Smooth muscle cell (in vitro differentiated cells): ENCODE measurements around the gene KRT37. TPM values are rescaled to one million over a fixed set of nuclear protein-coding genes. Genes with fewer than 3 reads are reported as not detected.

ENCODE experiments used
- DNase-seq: peaks from one replicate; lab custom pipeline; 2025; ENCODE audit not compliant: unreplicated experiment; lab: John Stamatoyannopoulos, UW
- H2AFZ ChIP-seq: fragments of 200-600 bp; sonication (generic); 2 replicates; pipeline ENCODE4 v1.6.0; 2016; ENCODE audit warnings: antibody characterized with exemption, low read depth, mild to moderate bottlenecking
- H3F3A ChIP-seq: fragments of 200-600 bp; sonication (generic); 2 replicates; pipeline ENCODE4 v1.6.0; 2017; ENCODE audit warnings: antibody characterized with exemption, low read depth
- H3K27ac ChIP-seq: fragments of 200-600 bp; sonication (generic); 2 replicates; pipeline ENCODE4 v1.5.1; 2016; ENCODE audit warnings: low read depth, mild to moderate bottlenecking
- H3K27me3 ChIP-seq: fragments of 200-600 bp; sonication (generic); 2 replicates; pipeline ENCODE4 v1.6.1; 2016; ENCODE audit warnings: low read depth, mild to moderate bottlenecking
- H3K36me3 ChIP-seq: fragments of 200-600 bp; sonication (generic); 2 replicates; pipeline ENCODE4 v1.5.1; 2016; ENCODE audit warnings: low read depth
- H3K4me1 ChIP-seq: fragments of 200-600 bp; sonication (generic); 2 replicates; pipeline ENCODE4 v1.5.1; 2016; ENCODE audit warnings: low read depth
- H3K4me2 ChIP-seq: fragments of 200-600 bp; sonication (generic); 2 replicates; pipeline ENCODE4 v1.6.0; 2016; ENCODE audit warnings: mild to moderate bottlenecking
- H3K4me3 ChIP-seq: fragments of 200-600 bp; sonication (generic); 2 replicates; pipeline ENCODE4 v1.5.1; 2016; ENCODE audit warnings: mild to moderate bottlenecking
- H3K79me2 ChIP-seq: fragments of 200-600 bp; sonication (generic); 2 replicates; pipeline ENCODE4 v1.6.0; 2016; ENCODE audit warnings: low read depth, mild to moderate bottlenecking
- H3K9ac ChIP-seq: fragments of 200-600 bp; sonication (generic); 2 replicates; pipeline ENCODE4 v1.6.0; 2016; ENCODE audit warnings: low read depth
- H3K9me3 ChIP-seq: fragments of 200-600 bp; sonication (generic); replicated peaks from 2 replicates; pipeline ENCODE4 v1.5.1; 2016; ENCODE audit warnings: low read depth
- H4K20me1 ChIP-seq: fragments of 200-600 bp; sonication (generic); 2 replicates; pipeline ENCODE4 v1.6.0; 2016; ENCODE audit warnings: low read depth
- WGBS: methylation state at CpG from one replicate; pipeline ENCODE4 v1.1.7; 2016; ENCODE audit warnings: low lambda C conversion rate; 5-methylcytosine and 5-hydroxymethylcytosine counted together
- polyA plus RNA-seq: library from polyadenylated mRNA; unstranded; fragments of >200 nt; fragmentation: Nextera tagmentation; extraction: Ambion mirVana; gene quantifications from 2 replicates; pipeline ENCODE4 v1.2.1, GENCODE V29; 2016
- total RNA-seq: library from RNA; depleted of rRNA; stranded (reverse); fragments of >200 nt; gene quantifications from 2 replicates; pipeline ENCODE4 v1.2.3, GENCODE V29; 2014
- TF ChIP-seq, protein P1 (sequence below): fragments of 200-600 bp; sonication (generic); IDR thresholded peaks from 2 replicates; pipeline ENCODE4 v1.5.1; 2017; ENCODE audit warnings: borderline replicate concordance, mild to moderate bottlenecking, antibody characterized with exemption; ENCODE audit not compliant: insufficient read depth, poor library complexity, severe bottlenecking

Gene KRT37
- total and polyA plus RNA-seq, 2 experiments from 2014 or later, result 0.40 TPM; not detected in 1

DNA sequence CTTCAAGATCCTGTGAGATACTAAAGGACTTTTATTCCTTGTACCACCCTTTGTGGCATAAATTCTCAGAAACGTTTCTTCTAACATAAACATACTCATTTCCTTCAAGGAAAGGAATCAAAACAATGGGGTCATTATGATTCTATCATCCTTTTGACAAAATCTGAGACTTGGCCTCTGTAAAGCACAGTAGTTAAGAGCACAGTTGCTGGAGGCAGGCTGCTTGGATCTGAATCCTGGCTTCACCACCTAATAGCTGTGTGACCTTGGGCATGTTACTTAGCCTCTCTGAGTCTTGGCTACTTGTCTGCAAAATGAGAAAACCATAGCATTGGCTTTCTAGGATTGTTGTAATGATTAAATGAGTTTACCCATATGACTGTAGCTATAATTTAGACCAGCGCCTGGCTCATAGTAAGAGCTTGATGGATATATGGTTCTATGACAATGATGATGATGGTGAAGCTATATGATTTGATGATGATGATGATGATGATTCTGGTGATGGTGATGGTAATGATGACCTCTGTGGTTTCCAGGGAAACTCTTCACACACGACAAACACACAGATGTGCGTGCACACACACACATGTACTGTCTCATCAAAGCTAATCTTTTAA is 20.9 kb downstream of the KRT37 start:
- DNase-seq, result no peak
- Histone ChIP-seq H3K36me3 (no peaks in the 10 kb centered on the region), H3K9me3 (no peaks in the 10 kb centered on the region), H3K79me2 (no peaks in the 10 kb centered on the region), H3F3A (peaks cover 9% of the 10 kb centered on the region), H3K4me2 (peak overlapping the region; percentile 61), H3K4me3 (no peak overlapping the region), H3K27ac (peak overlapping the region; percentile 94), H4K20me1 (no peaks in the 10 kb centered on the region), H3K4me1 (no peaks in the 10 kb centered on the region), H3K27me3 (no peaks in the 10 kb centered on the region), H2AFZ (no peak overlapping the region), H3K9ac (peak overlapping the region; percentile 41)
- TF ChIP-seq, protein P1, sequence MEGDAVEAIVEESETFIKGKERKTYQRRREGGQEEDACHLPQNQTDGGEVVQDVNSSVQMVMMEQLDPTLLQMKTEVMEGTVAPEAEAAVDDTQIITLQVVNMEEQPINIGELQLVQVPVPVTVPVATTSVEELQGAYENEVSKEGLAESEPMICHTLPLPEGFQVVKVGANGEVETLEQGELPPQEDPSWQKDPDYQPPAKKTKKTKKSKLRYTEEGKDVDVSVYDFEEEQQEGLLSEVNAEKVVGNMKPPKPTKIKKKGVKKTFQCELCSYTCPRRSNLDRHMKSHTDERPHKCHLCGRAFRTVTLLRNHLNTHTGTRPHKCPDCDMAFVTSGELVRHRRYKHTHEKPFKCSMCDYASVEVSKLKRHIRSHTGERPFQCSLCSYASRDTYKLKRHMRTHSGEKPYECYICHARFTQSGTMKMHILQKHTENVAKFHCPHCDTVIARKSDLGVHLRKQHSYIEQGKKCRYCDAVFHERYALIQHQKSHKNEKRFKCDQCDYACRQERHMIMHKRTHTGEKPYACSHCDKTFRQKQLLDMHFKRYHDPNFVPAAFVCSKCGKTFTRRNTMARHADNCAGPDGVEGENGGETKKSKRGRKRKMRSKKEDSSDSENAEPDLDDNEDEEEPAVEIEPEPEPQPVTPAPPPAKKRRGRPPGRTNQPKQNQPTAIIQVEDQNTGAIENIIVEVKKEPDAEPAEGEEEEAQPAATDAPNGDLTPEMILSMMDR, result no peak
- 50% methylated on average over 4 of the region's 4 CpGs for WGBS

GRCh38 chr17:41402161-41402560 is 22.2 kb downstream of the KRT37 start:
- WGBS, result 64% methylated on average over 5 of the region's 5 CpGs
- TF ChIP-seq, protein P1, result no peak
- H3K9ac ChIP-seq, result peak overlapping the region; percentile 37
- no peaks in the 10 kb centered on the region for H3K27me3 ChIP-seq
- H4K20me1 ChIP-seq, result no peaks in the 10 kb centered on the region
- no peak overlapping the region for H3K4me3 ChIP-seq
- H3F3A ChIP-seq, result peaks cover 9% of the 10 kb centered on the region
- DNase-seq, result no peak
- no peaks in the 10 kb centered on the region for H3K9me3 ChIP-seq
- H3K36me3 ChIP-seq, result no peaks in the 10 kb centered on the region
- peak overlapping the region; percentile 46 for H3K27ac ChIP-seq
- no peak overlapping the region for H3K4me2 ChIP-seq
- H3K79me2 ChIP-seq, result no peaks in the 10 kb centered on the region
- no peaks in the 10 kb centered on the region for H3K4me1 ChIP-seq
- H2AFZ ChIP-seq, result no peak overlapping the region

DNA sequence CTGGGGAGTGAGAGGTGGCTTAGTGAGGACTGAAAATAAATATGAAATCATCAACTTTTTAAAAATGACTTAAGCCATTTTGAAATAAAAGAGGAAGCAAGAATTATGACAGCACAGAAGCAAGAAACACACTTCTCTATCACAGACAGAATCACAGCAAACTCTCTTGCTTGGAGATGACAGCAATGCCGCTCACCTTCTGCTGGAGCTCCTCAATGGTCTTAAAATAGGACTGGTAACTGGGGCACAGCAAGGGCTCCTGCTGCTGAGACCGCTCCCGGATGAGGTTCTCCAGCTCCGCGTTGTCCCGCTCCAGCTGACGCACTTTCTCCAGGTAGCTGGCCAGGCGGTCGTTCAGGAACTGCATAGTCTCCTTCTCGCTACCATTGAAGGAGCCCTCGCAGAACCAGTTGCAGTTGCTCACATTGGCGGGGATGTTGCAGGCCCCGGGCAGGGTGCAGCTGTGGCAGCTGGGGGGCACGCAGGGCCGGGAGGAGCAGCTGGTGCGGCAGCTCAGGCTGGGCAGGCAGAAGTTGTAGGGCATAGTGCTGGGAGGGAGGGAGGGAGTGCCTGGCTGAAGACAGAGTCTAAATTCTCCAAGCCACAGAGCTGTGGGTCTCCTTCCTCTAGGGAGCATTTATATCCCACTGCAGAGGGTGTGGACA is 27.3 kb downstream of the KRT37 start, which contains the start of gene KRT31:
Gene KRT31 (minus strand): TSS at position 613 of the 665 bp plus-strand sequence. CDS start 69 bp downstream, at position 544.
- Histone ChIP-seq H2AFZ (no peak within 1 kb of the TSS), H3K27me3 (no peaks in the 10 kb centered on the region), H3K36me3 (no peaks in the 10 kb centered on the region), H3K4me3 (no peak within 1 kb of the TSS), H3K9me3 (no peaks in the 10 kb centered on the region), H3K4me2 (no peak within 1 kb of the TSS), H3K27ac (no peak within 1 kb of the TSS), H3K4me1 (no peaks in the 10 kb centered on the region), H3K9ac (no peak within 1 kb of the TSS), H3F3A (no peaks in the 10 kb centered on the region), H3K79me2 (no peaks in the 10 kb centered on the region), H4K20me1 (no peaks in the 10 kb centered on the region)
- TF ChIP-seq, protein P1, result no peak
- DNase-seq, result no peak
- WGBS, result 96% methylated on average over 16 of the region's 16 CpGs
